ENCODE results near the gene WDFY4.

The WDFY4 gene

DNA sequence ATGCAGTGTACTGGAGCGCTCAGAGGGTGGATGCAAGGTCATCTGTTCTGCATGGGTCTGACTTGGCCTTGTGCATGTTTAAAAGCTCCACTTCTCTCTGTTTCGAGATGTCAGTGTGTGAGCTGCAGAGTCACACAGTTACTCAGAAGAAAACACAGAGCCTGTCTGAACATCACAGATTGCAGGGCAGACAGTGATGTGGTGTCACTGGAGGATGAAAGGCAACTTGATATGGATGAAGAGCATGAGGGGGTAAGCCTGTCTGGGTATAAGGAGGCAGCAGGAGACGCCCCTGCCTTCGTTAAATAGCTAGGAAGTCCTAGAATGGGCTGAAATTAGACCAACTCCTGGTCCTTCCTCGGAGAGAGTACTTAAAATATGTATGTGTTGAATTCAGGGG lies 322.5 kb downstream of the WDFY4 start:
- no peak for DNase-seq

DNA sequence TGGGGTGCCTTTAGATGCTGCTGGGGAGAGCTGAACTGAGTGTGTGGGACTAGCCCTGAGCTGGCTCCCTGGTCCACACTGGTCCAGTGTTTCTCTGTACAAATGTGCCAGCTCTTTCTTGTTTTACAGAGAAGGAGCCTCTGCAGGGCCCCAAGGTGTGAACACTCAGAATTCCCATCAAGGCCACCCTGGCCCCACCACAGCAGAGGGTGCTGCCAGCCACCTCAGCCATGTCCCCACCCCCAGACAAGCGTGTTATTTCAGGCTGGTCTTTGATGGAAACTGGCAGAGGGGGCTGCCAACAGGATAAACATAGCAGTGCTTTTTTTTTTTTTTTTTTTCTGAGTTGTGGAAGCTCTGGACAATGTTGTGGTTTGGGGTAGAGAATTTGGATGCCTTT lies 323.4 kb downstream of the WDFY4 start:
- no peak for DNase-seq

DNA sequence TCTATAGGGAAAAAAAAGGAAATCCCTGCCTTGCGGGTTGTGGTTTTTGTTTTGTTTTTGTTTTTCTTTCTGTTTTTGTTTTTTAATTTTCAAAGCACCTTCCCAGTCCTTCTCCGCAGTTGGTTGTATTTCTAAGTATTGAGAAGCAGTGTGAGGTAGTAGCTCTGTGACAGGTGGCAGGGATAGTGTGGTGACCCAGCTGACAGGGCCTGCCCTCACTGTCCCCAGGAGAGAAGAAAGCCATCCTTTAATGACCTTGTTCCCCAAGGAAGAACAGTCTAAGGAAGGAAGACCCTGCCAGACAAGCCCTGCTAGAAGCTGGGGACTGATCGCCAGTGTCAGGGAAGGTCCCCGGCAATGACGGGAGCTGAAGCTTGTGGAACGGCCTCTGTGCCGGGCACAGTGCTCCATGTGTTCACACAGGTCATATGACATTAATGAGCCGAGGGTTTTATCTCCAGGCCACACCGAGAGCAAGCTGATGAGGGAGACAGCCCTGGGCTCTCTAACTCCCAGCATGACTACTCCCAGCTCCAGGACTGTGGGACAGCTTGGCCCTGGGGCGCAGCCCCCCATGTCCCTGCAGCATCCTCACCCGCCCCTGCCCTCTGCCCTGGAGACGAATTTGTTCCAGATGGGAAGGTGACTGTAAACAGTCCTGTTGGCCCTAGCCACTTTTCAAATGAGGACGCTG lies 324.0 kb downstream of the WDFY4 start:
- DNase-seq: no peak

DNA sequence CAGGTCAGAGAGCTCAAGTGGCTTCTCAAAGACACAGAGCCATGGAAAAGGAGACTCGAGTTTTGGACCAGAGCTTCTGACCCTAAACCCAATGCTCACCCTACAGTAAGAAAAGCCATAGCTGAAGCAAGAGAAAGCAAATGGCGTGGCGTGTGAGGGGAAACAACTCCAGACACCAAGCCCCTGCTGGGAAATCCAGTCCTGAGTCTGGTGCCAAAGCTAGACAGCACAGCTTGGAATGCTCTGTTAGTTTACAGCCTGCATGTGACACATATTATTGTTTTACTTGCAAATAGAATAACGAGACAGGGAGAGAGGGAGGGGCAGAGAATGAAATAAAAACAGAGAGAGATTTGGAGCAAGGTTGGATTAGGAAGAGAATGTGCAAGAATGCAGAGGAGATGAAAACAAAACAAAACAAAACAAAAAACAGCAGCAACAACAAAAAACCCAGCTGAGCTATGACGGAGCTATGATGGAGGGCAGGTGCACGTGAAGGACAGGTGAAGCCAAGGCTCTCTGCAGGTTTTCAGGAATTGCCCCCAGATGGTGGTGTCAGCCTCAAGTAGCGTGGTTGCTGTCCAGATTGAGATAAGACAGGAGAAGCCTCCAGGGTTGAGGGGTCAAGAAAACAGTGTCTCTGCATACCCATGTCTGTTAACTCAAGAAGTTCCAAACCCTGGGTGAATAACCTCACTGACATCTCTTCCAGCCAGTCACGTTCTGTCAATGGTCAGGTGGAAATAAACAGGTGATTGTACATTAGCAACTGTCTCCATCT lies 324.7 kb downstream of the WDFY4 start:
- no peak for DNase-seq

DNA sequence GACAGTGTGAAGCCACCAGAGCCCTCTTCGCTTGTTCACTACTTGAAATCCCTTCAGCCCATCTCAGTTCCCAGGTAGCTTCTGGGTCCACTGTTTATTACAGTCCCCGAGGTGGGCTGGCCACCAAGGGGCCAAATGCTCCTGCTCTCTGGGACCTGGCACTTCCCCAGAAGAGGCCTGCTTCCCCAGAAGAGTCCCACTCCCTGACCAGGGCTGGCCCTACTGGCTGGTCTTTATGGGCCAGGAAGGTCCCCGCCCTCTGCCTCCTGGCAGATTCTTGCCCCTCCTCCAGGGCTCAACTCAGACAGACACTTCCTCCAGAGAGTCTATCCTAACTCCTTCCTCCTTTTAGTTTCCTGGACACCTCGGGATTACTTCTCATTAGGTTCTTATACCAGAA lies 325.6 kb downstream of the WDFY4 start:
- no peak for DNase-seq

DNA sequence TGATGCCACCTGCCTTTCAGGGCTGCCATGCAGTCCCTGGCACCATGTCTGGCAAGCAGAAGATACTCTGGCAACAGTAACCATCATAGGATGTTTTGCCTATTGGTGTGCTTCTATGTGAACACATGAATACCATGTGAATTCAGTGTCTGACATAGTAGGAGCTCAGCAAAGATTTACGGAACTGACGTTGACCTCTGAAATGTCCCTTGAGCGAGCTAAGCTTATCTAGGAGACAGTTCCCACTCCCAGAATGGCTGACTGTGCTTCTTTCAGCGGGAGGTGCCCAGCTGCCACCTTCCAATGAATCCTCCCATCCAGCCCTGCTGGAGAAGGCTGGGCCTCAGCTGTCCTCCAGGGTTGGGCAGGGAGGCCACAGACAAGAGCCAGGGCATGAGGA lies 326.2 kb downstream of the WDFY4 start:
- no peak for DNase-seq

DNA sequence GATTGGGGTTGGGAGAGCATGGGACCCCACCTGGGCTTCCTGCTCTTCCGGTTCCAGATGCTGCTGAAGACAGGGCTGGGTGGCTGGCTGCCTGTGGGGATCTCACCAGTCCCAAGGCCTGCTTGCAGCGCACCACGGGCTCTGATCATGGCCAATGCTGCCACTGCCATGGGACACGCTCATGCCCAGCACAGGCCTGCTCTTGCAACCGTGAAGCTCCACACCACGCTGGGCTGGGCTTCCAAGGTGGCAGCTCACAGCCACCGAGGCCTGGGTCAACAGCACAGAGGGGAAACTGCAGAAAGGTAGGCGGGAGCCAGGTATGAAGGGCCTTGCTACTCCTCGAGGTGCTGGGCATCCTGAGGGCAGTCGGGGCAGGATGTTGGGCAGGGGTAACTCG lies 327.1 kb downstream of the WDFY4 start:
- no peak for DNase-seq

DNA sequence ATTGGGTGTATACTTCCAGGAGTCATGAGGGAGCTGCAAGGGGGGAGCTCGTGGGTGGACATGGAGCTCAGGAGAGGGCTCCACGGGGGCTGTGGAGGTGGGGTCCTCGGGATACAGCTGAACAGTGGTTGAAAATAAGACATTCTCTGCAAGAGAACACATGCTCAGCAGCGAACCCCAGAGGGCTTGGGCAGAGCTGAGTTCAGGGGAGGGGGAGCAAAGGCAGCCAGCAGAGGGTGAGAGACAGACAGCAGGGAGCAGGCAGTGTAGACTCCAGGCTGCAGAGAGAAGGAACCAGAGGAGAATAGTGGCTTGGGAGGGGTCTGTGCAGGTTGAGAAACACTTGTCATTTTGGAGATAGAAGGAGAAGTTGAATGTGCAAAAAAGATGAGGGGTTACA lies 327.9 kb downstream of the WDFY4 start:
- DNase-seq: no peak

DNA sequence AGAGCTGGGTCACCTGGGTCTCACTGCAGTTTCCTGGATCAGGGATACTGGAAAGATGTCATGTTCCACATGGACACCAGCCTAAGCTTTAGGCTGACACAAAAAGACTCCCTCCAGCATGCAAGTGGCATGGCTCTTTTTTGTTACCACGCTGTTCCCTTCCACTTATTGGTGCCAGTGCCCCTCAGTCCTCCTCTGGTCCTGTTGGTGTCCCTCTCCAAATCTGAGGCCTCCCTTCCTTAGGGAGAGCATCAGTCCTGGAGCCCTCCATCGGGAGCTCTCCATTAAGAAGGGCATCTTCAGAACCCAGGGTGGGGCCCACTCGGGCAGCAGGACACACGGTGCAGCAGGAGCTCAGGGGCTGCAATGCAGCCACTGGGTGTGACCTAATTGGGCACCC lies 331.0 kb downstream of the WDFY4 start:
- no peak for DNase-seq

DNA sequence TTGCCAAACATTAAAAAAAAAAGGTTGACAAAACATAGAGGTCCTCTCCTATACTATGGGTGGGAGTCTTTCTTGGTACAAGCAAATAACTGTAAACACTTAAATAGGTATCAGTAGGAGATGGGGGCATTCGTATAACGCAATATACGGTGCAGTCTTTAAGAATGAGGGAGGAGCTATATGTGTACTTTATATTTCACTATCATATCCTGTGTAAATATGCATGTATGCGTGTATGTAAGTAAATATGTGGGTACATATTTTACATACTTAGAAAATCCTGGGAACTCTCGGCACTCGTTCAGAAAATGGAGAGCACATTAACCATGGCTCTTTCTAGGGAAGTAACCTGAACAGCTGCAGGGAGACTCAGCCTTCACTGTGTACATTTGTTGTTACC lies 337.0 kb downstream of the WDFY4 start:
- DNase-seq: no peak

DNA sequence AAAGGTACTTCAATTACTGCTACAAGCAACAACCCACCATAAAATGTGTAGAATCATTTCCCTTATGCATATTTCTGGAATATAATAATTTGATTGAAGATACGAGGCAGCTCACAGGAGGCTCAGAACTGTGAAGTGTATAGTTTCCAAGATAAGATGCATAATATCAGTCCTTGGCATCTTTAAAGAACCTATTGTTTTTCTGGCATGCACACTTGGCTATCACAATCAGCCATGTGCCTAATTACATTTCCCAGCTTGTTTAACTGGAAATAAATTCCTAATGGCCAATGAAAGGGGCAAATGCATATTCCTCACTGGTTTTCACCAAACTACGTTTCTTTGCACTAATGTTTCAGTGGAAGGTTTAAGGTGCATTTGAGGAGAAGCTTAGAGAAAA lies 338.4 kb downstream of the WDFY4 start:
- no peak for DNase-seq

DNA sequence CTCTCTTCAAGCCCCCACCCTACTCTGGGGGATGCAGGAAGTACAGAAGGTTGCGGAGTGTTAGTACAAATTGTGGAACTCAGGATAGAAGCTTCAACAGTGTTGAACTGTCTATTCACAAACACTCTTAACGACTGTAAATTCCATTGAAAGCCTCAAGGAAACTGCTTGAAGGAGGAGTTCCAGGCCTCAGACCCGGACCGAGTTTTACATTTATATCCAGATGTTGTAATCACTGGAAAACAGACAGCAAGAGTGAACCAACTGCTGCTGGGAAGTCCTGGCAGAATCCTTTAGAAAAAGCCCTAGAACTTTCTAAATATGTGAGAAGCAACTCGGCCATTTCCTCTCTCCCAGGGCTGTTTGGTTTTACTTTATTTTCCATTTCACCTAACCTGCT lies 339.1 kb downstream of the WDFY4 start:
- no peak for DNase-seq

DNA sequence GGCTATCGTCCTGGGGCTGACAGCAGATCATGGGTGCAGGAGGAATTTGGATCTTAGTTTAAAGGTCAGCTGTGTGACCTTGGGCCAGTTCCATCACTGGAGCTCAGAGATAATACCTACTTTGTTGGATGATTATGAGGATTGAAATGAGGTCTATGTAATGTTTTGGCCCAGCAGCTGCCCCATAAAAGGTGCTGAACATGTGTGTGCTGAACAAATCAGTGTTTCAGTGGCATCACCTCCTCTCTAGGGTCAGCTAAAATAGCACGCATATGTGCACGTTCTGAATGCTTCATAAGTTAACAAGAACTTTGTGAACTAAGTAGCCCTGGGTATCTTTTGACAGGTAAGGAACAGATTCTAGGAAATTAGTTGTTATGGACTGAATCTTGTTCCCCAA lies 339.8 kb downstream of the WDFY4 start:
- no peak for DNase-seq

DNA sequence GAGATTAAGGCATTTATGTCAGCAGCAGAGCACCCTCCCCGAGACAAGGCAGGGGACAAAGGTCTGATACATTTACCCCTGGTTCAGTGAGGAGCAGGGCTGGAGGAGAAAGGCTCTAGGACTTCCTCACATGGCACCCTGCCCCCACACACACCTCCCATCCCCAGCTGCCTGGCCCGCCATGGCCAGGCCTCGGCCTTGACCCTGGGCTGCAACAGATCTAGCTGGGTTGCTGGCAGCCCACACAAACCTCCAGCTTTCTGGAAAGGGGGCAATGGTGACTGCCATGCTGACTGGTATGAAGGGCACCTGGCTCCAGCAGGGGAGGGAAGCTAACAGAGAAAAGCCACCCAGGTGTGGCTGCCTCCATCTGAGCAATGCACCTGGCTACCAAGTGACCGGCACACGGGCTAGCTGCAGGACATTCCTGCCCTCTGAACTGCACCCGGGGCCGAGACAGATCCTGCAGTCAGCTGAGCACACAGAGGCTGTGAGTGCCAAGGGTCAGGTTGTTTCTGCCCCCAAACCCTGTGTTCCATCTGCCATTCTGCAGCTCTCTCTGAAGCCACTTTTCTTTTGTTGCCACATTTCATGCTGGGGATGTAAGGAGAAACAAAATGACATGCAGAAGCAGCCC lies 340.8 kb downstream of the WDFY4 start:
- DNase-seq: no peak

DNA sequence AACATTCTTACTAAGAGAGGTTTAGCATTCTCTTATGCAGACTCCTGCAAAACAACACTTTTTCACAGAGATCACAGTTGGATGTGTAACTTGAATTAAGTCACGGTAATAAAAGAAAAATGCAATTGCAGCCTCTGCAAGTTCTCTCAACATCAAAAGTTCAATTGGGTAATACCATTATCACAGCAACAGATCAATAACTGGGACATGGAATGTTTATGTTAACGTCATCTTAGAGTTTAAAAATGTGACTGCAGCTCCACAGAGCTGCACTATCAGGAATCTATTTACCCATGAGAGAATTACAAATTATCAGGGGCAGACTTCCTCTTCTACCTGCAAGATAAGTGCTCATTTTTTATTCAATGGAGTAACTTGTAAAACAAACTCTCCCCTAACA lies 344.0 kb downstream of the WDFY4 start:
- no peak for DNase-seq

DNA sequence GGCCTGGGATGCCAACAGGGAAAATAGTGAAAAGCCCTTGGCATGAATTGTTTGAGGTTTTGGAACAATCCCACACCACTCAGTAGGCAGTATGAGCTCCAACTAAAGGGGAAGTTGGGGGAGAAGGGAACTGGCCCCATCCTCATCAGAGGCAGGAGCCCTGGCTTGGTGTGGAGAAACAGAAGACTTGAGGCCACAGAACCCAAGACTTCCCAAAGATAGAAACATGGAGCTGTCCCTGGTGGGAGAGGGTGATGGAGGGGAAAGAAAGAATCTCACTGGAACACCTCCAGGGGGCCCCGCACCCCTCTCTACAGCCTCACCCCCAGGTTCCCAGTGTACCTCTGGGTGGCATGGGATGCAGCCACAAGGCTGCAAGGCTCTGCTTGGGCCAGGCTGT lies 345.0 kb downstream of the WDFY4 start:
- DNase-seq: no peak

Measured in CD4-positive, alpha-beta T cell treated with Interleukin-12 subunit alpha and Interleukin-12 subunit beta, for 1 hour (primary cell).